WI38 (cell line): ENCODE measurements around the gene RPF1.
A peak's percentile ranks its signal among the peaks of the same experiment; 100 is the strongest.

Source experiments
- H3K4me3 ChIP-seq: 2 replicates; pipeline ENCODE4 v1.5.1; 2011; ENCODE audit warnings: low read depth, mild to moderate bottlenecking, control low read depth, low read length
- CTCF ChIP-seq: IDR thresholded peaks from 2 replicates; pipeline ENCODE4 v1.5.1; 2012; ENCODE audit warnings: low read depth, mild to moderate bottlenecking, control low read depth, low read length

The RPF1 gene

GRCh38 chr1:84478876-84479868, at the start of gene RPF1:
Gene RPF1, plus strand, starts transcription at chr1:84479266. Its CDS starts 16 bp downstream, at chr1:84479282.
- H3K4me3 ChIP-seq = peak within 1 kb of the TSS; percentile 97
- no peak for TF ChIP-seq CTCF

GRCh38 chr1:84430546-84430945, 48.5 kb upstream of the RPF1 start:
- no peak overlapping the region for H3K4me3 ChIP-seq
- no peak for TF ChIP-seq CTCF

- peak; percentile 41; the same call in 1 of the 2 replicates for TF ChIP-seq CTCF
- H3K4me3 ChIP-seq = no peak overlapping the region
Observed at GRCh38 chr1:84433258-84434080, 45.6 kb upstream of the RPF1 start.

GRCh38 chr1:84434081-84434769, 44.8 kb upstream of the RPF1 start:
- no peak for TF ChIP-seq CTCF
- no peak overlapping the region for H3K4me3 ChIP-seq

- H3K4me3 ChIP-seq = no peak overlapping the region
- no peak for TF ChIP-seq CTCF
Observed at GRCh38 chr1:84434801-84435549, 44.1 kb upstream of the RPF1 start.

GRCh38 chr1:84436876-84437655, 42.0 kb upstream of the RPF1 start:
- H3K4me3 ChIP-seq = no peak overlapping the region
- no peak for TF ChIP-seq CTCF
